Activated CD8-positive, alpha-beta memory T cell treated with anti-CD3 and anti-CD28 coated beads for 24 hours (primary cell): ENCODE results near the gene PPFIBP2.
A peak's percentile ranks its signal among the peaks of the same experiment; 100 is the strongest.

Experiments used
- DNase-seq: peaks from one replicate; pipeline ENCODE4 v3.0.0-alpha.2; 2020

Gene PPFIBP2

GRCh38 chr11:7513234-7514098, at the start of gene PPFIBP2:
Gene PPFIBP2, plus strand, starts transcription at chr11:7513999. Its CDS starts 35,477 bp downstream, at chr11:7549476.
- peak; percentile 93 for DNase-seq

DNA sequence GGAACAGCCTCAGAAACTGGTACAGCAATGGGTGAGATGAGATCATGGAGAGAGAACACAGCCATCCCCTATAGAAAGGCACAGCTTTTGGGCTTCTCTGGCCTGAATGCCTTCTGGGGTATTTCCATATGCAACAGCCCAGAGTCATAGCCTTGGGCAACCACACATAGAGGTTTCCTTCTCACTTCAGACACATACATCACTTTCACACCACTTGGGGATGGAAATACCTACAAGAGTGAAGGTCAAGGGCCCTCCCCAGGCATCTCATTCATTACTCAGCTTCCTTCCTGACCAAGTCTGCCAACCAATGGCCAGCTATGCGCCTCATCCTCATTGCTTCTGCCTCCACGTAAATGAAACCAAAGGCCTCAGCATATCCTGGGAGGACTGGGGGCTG, 46.1 kb upstream of the PPFIBP2 start:
- DNase-seq, result no peak

DNA sequence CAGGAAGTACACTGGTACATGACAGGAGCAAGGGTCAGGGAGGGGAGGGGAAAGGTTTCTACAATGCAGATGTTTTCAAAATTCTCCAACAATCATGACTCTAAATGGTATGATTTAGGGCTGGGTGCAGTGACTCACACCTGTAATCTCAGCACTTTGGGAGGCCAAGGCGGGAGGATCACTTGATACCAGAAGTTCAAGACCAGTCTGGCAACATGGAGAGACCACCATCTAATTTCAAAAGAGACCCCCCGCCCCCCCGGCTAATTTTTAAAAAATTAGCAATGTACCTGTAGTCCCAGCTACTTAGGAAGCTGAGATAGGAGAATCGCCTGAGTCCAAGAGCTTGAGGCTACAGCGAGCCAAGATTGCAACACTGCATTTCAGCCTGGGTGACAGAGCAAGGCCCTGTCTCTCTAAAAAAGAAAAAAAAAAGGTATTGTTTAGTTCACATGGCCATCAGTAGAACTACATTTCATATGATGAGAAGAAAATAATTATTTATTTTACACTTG, 44.4 kb upstream of the PPFIBP2 start:
- DNase-seq, result no peak

GRCh38 chr11:7471071-7471470, 42.7 kb upstream of the PPFIBP2 start:
- no peak for DNase-seq

- DNase-seq, result no peak
These were observed 40.1 kb upstream of the PPFIBP2 start for GRCh38 chr11:7473717-7474116.

DNA sequence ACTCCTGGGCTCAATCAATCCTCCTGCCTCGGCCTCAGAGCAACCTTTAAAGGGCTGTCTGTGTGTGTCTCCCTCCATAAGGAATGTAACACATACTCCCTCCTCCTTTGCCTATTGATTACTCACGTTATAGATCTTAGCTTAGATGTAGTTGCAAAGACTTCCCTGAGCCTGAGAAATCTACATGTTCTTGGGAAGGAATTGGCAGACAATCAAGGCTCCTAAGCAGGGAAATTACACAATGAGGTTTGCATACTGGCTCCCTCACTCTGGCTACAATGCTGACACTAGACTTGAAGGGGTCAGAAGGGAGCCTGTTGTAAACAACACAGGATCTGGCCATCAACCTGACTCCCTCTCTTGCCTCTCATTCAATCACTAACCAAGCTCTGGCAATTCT, 33.7 kb upstream of the PPFIBP2 start:
- DNase-seq, result no peak

- DNase-seq, result no peak
These were observed 29.7 kb upstream of the PPFIBP2 start for GRCh38 chr11:7484131-7484530.

DNA sequence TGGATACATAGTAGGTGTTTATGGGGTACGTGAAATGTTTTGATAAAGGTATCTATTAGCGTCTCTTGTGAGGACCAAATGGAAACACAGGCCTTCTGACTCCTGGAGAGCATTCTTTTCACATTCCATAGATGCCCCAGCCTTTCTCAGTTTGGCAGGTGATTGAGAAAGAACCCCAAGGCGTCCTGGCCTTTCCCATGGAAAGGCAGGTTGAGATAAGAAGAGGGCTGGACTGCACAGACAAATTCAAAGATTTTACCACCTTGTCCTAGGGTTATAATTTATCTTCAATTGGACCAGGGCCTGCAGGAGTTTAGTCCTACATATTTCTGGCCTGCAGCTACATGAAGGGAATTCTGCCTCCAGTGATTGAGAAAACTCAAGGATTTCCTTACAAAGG, 29.2 kb upstream of the PPFIBP2 start:
- no peak for DNase-seq

DNA sequence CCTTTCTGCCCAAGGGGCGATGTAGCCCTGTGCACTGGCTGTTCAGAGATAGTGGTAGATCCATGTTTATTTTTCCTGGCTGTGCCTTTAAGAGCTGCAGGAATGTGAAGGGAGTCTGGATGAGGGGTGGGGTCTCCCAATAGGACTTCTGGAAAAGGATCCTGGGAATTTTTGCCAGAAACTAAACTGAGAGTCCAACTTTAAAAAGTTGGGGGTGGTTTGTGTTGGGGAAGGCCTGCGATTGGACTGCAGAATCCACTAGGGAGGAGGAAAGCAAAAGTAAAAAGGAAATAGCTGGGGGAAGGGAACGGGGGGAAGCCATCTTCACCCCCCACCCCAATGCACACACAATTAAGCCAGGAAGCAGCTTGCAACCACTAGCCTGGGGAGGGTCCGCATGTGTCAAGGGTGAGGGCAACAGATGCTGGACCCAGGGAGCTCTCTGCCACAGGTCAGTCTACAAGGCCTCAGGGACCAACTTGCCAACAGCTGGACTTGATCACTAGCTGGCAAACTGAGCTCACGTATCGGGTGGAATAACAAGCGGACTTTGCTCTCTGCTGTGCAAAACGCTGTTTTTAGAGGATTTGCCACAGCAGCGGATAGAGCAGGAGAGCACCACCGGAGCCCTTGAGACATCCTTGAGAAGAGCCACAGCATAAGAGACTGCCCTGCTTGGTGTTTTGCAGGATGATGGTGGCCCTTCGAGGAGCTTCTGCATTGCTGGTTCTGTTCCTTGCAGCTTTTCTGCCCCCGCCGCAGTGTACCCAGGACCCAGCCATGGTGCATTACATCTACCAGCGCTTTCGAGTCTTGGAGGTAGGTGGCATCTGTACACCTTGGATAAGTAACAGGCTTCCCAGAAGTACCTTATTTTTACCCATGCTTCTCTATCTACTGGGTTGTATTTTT, 28.4 kb upstream of the PPFIBP2 start, which contains the start of gene OLFML1:
Gene OLFML1, plus strand, starts transcription at position 321 of the 912 bp plus-strand sequence. Its CDS starts 370 bp downstream, at position 691.
- no peak for DNase-seq

GRCh38 chr11:7486098-7486780, 27.6 kb upstream of the PPFIBP2 start:
- DNase-seq, result no peak

- DNase-seq, result no peak
These were observed 27.0 kb upstream of the PPFIBP2 start for GRCh38 chr11:7486781-7487140.

DNA sequence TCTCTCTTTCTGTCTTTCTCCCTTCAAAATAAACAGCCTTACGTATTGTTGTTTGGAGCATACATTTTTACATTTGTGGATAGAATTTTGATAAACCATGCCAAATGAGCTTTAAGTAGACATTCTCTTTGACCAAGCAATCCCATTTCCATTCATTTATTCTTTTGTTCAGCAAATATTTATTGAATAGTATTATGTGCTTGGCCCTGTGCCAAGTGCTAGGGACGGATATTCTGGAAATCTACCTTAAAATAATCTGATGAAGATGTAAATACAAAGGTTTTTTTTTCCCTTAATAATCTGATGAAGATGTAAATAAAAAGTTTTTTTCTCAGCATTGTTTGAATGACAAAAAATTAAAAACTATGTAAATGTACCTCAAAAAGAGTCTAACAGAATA, 26.4 kb upstream of the PPFIBP2 start:
- no peak for DNase-seq

DNA sequence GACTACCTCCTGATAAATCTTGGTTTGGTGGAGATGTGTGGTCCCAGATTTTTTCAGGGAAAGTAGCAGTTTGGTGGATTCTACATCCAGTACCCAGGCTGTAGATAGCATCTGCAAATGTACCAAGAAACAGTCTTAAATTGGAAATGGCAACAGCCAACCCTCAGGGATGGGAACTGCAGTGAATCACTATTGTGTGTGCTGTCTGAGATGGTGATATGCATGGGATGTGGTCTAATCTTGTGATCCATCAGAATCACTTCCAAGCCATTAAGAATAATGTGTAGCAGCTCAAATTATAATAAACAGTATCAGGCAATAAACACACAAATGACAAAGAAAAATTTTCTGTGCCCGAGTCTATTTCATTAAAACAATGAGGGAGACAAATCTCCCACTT, 25.1 kb upstream of the PPFIBP2 start:
- no peak for DNase-seq

DNA sequence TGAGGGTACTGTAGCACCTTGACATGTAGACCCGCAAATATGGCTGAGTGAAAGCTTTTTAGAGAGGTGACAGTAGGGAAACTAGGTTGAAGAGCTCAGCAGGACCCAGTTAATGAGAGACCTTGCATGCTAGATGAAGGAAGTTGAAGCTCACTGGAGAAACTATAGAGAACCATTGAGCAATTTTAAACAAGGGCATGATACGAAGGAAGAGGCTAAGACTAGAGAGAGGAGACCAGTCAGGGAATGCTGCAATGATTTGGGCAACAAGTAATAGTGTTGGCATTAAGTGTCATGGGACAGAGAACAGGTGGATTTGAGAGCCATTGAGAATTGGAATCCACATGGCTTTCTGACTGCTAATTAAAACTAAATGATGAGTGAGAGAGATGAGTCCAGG, 24.4 kb upstream of the PPFIBP2 start:
- no peak for DNase-seq

- DNase-seq, result no peak
These were observed 23.7 kb upstream of the PPFIBP2 start for GRCh38 chr11:7490054-7490453.

DNA sequence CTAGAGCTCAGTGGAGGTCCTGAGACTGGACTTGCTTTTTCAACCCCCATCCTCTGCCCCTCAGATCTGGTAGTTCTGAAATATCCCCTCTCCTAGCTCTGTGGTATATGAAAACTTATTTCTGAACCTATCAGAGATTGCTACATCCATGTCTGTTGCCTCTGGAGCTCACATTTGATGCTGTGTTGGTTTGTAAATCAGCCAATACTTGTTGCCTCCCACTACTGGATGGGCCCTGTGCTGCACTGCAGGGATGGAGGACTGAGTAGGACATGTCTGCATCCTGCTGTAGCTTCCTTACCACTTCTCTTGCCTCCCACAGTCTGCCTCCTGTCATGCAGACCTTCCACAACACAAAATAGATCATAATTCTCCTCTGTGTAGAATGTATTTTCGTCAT, 23.3 kb upstream of the PPFIBP2 start:
- no peak for DNase-seq

GRCh38 chr11:7492253-7492652, 21.5 kb upstream of the PPFIBP2 start:
- DNase-seq, result no peak

GRCh38 chr11:7493670-7494069, 20.1 kb upstream of the PPFIBP2 start:
- no peak for DNase-seq

GRCh38 chr11:7494086-7494745, 19.6 kb upstream of the PPFIBP2 start:
- no peak for DNase-seq

DNA sequence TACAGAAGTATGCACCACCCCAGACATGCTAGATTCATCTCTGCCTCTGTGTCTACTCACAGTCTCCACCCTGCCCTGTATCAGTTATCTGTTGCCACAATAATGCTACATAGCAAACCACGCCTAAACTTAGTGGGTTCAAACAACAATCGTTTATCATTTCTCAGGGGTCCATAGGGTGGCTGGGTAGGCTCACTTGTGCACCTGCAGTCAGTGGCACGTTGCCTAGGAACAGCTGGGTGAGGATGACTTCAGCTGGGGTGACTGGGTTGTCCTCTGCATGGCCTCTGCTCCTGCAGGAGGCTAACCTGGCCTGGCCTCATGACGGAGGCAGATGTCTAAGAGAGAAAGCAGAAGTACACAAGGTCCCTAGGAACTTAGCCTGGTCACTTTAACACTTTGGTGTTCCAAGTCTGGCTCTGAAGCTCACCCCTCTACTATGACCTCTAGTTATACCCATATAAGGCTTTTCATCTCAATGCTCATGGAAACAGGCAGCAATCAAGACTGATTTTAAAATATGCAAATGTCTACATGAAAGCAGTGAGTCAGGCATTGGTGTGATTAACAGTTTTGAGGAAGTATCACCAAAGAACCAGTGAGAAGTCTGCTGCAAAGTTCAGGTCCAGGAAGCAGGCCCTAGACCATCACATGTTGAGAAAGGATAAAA, 17.8 kb upstream of the PPFIBP2 start:
- DNase-seq, result no peak

- DNase-seq, result no peak
These were observed 15.6 kb upstream of the PPFIBP2 start for GRCh38 chr11:7498193-7498592.

- DNase-seq, result no peak
These were observed 14.7 kb upstream of the PPFIBP2 start for GRCh38 chr11:7499081-7499480.
